PC-3 (cell line): ENCODE measurements around the gene LTB4R. TPM values are rescaled to one million over a fixed set of nuclear protein-coding genes. Genes with fewer than 3 reads are reported as not detected.

ENCODE experiments used
- ATAC-seq: fragments of 200-7000 bp; cut with Tn5 transposase; 2 replicates; pipeline ENCODE4 v1.9.1; 2020; ENCODE audit warnings: mild to moderate bottlenecking, moderate library complexity
- BruUV-seq: library from RNA; stranded (reverse); fragments of 400-500 nt; replicated peaks from 2 replicates; lab custom pipeline; 2021; lab: Mats Ljungman, UMichigan
- CTCF ChIA-PET: fragments of 300-600 bp; sonication (Branson Sonifier 250); formaldehyde crosslinking; loops from one replicate; lab custom pipeline; 2022; ENCODE audit warnings: antibody characterized with exemption; lab: Charles Lee
- POLR2A ChIA-PET: fragments of 300-600 bp; sonication (Branson Sonifier 250); formaldehyde crosslinking; loops from one replicate; lab custom pipeline; 2022; ENCODE audit warnings: antibody characterized with exemption; ENCODE audit not compliant: unreplicated experiment; lab: Charles Lee
- DNase-seq: peaks from one replicate; pipeline ENCODE4 v3.0.0-alpha.2; 2015
- H2AFZ ChIP-seq: fragments of 300-600 bp; sonication (generic); 2 replicates; pipeline ENCODE4 v1.6.0; 2016; ENCODE audit warnings: antibody characterized with exemption, low read length
- H3F3A ChIP-seq: fragments of 300-600 bp; sonication (generic); one replicate; pipeline ENCODE4 v1.6.0; 2017; ENCODE audit warnings: antibody characterized with exemption, low read length, control low read depth, mild to moderate bottlenecking; ENCODE audit not compliant: unreplicated experiment
- H3K27ac ChIP-seq: fragments of 300-600 bp; sonication (generic); 2 replicates; pipeline ENCODE4 v1.5.1; 2016; ENCODE audit warnings: mild to moderate bottlenecking, low read length
- H3K27me3 ChIP-seq: fragments of 300-600 bp; sonication (generic); 2 replicates; pipeline ENCODE4 v1.6.1; 2016; ENCODE audit warnings: low read length, mixed read lengths
- H3K36me3 ChIP-seq: fragments of 300-600 bp; sonication (generic); 2 replicates; pipeline ENCODE4 v1.6.1; 2016; ENCODE audit warnings: low read depth, mixed run types, low read length, mixed read lengths
- H3K4me1 ChIP-seq: fragments of 300-600 bp; sonication (generic); 2 replicates; pipeline ENCODE4 v1.5.1; 2016; ENCODE audit warnings: low read length; ENCODE audit not compliant: insufficient read depth
- H3K4me2 ChIP-seq: fragments of 300-600 bp; sonication (generic); 2 replicates; pipeline ENCODE4 v1.6.0; 2016; ENCODE audit warnings: low read length
- H3K4me3 ChIP-seq: fragments of 300-600 bp; sonication (generic); 2 replicates; pipeline ENCODE4 v1.5.1; 2016; ENCODE audit warnings: mild to moderate bottlenecking, low read length, mixed read lengths
- H3K79me2 ChIP-seq: fragments of 300-600 bp; sonication (generic); 2 replicates; pipeline ENCODE4 v1.6.1; 2017; ENCODE audit warnings: low read length, mixed read lengths
- H3K9ac ChIP-seq: fragments of 300-600 bp; sonication (generic); 2 replicates; pipeline ENCODE4 v1.6.0; 2016; ENCODE audit warnings: mild to moderate bottlenecking, low read length
- H3K9me2 ChIP-seq: fragments of 300-600 bp; sonication (generic); replicated peaks from 2 replicates; pipeline ENCODE4 v1.6.1; 2016; ENCODE audit warnings: mixed run types, low read length, mixed read lengths
- H3K9me3 ChIP-seq: fragments of 300-600 bp; sonication (generic); 2 replicates; pipeline ENCODE4 v1.6.1; 2016; ENCODE audit warnings: low read length, mixed read lengths
- H4K20me1 ChIP-seq: fragments of 300-600 bp; sonication (generic); 2 replicates; pipeline ENCODE4 v1.6.1; 2016; ENCODE audit warnings: low read length, mixed read lengths
- CTCF ChIP-seq: fragments of 300-600 bp; sonication (generic); conservative IDR thresholded peaks from 2 replicates; pipeline ENCODE4 v1.5.1; 2017; ENCODE audit warnings: antibody characterized with exemption, low read depth, mild to moderate bottlenecking, low read length
- EZH2 ChIP-seq: fragments of 300-600 bp; sonication (generic); IDR thresholded peaks from one replicate; pipeline ENCODE4 v1.6.1; 2017; ENCODE audit warnings: antibody characterized with exemption, mild to moderate bottlenecking, low read length; ENCODE audit not compliant: unreplicated experiment
- EZH2phosphoT487 ChIP-seq: fragments of 300-600 bp; sonication (generic); IDR thresholded peaks from 2 replicates; pipeline ENCODE4 v1.6.1; 2018; ENCODE audit warnings: mild to moderate bottlenecking, antibody characterized with exemption, low read length, borderline replicate concordance
- intact Hi-C: fragments of 100-400 bp; cut with micrococcal nuclease; formaldehyde crosslinking; loops from 2 replicates; pipeline ENCODE4 v1.9.0; 2023
- total RNA-seq: library from RNA; depleted of rRNA; stranded (reverse); fragments of >200 nt; gene quantifications from 2 replicates; pipeline ENCODE4 v1.2.3, GENCODE V29; 2014

LTB4R gene
- total RNA-seq, 1 experiment from 2014 or later = 11.6 TPM

- H3K9me3 ChIP-seq = no peaks in the 10 kb centered on the region
- CTCF ChIA-PET = interaction anchor here (0.6 to 3.1 kb wide), 7 partner anchors 17 to 382 kb away, joined by 3 to 55 read pairs (median 3); partner anchors contain the start of genes CHMP4A, MDP1, RABGGTA and TINF2
- POLR2A ChIA-PET = interaction anchor here (0.6 to 1.0 kb wide), 2 partner anchors 54 to 66 kb away, joined by 3 to 5 read pairs; partner anchors contain the start of gene TINF2
- peaks cover 35% of the 10 kb centered on the region for H3K79me2 ChIP-seq
- H2AFZ ChIP-seq = no peak overlapping the region
- H3K36me3 ChIP-seq = peaks cover 29% of the 10 kb centered on the region
- DNase-seq (peak; percentile 86), ATAC-seq (peak; percentile 48)
- no peak overlapping the region for H3K4me3 ChIP-seq
- TF ChIP-seq EZH2 = no peak
- TF ChIP-seq CTCF = peak; percentile 80
- intact Hi-C loops = loop anchor here (1.0 to 5.0 kb wide), 3 partner anchors 26 to 79 kb away; partner anchors contain the start of genes MDP1 and RABGGTA
- no peaks in the 10 kb centered on the region for H3F3A ChIP-seq
- no peaks in the 10 kb centered on the region for H4K20me1 ChIP-seq
- H3K4me2 ChIP-seq = peak overlapping the region; percentile 89; the same call in 1 of the 2 replicates
- no peaks in the 10 kb centered on the region for H3K9me2 ChIP-seq
- no peak overlapping the region for H3K27ac ChIP-seq
- peaks cover 34% of the 10 kb centered on the region for H3K4me1 ChIP-seq
- BruUV-seq = no TSS peak
- H3K9ac ChIP-seq = no peak overlapping the region
- H3K27me3 ChIP-seq = no peaks in the 10 kb centered on the region
These were observed 14.8 kb upstream of the LTB4R start for GRCh38 chr14:24296341-24297157.

- Histone ChIP-seq H4K20me1 (no peaks in the 10 kb centered on the region), H3K9me3 (no peaks in the 10 kb centered on the region), H3F3A (no peaks in the 10 kb centered on the region), H3K27me3 (no peaks in the 10 kb centered on the region), H3K36me3 (peaks cover 35% of the 10 kb centered on the region), H3K27ac (no peak overlapping the region), H3K9ac (no peak overlapping the region), H3K79me2 (peaks cover 42% of the 10 kb centered on the region), H3K4me3 (no peak overlapping the region; the same call in 1 of the 2 replicates), H3K9me2 (no peaks in the 10 kb centered on the region), H3K4me2 (peak overlapping the region; percentile 89; the same call in 1 of the 2 replicates), H2AFZ (no peak overlapping the region), H3K4me1 (peaks cover 36% of the 10 kb centered on the region)
- DNase-seq = peak; percentile 76
- peak; percentile 68 for TF ChIP-seq CTCF
- no peak for TF ChIP-seq EZH2phosphoT487
- BruUV-seq = no TSS peak
- intact Hi-C loops = loop anchor here (1.0 to 5.0 kb wide), 3 partner anchors 27 to 80 kb away; partner anchors contain the start of genes MDP1 and RABGGTA
- ChIA-PET CTCF (interaction anchor here (0.6 to 3.1 kb wide), 7 partner anchors 11 to 144 kb away, joined by 3 to 55 read pairs (median 6); partner anchors contain the start of genes CIDEB, MDP1 and TINF2), POLR2A (interaction anchor here (0.6 to 1.0 kb wide), 6 partner anchors 55 to 237 kb away, joined by 3 to 5 read pairs (median 4); partner anchors contain the start of gene TINF2)
- ATAC-seq = peak; percentile 13
These were observed 13.9 kb upstream of the LTB4R start for GRCh38 chr14:24297190-24297964.
